GM12864 (cell line): ENCODE data around the gene EEF1AKMT1.
"Not testable (repeated sequence)": the region's sequence is repeated elsewhere in the genome, so short reads cannot be mapped to it uniquely, and the experiment has no call there.

Source experiments
- DNase-seq: peaks from one replicate; pipeline ENCODE4 v3.0.0-alpha.2; 2011; ENCODE audit warnings: low read depth
- H3K4me3 ChIP-seq: 2 replicates; pipeline ENCODE4 v1.5.1; 2011; ENCODE audit warnings: mild to moderate bottlenecking, low read depth, low read length, control low read depth
- CTCF ChIP-seq: IDR thresholded peaks from 2 replicates; pipeline ENCODE4 v1.5.1; 2011; ENCODE audit warnings: low read depth, mild to moderate bottlenecking, moderate library complexity, low read length, control low read depth, inconsistent platforms; ENCODE audit errors: missing control alignments

EEF1AKMT1 gene

GRCh38 chr13:20686167-20686566 lies 87.6 kb downstream of the EEF1AKMT1 start:
- TF ChIP-seq CTCF = no peak
- no peak overlapping the region for H3K4me3 ChIP-seq
- DNase-seq = no peak

- DNase-seq = no peak
- TF ChIP-seq CTCF = no peak
- H3K4me3 ChIP-seq = no peak overlapping the region
Measured at GRCh38 chr13:20685092-20685491, 88.7 kb downstream of the EEF1AKMT1 start.

- H3K4me3 ChIP-seq = no peak overlapping the region
- no peak for TF ChIP-seq CTCF
- DNase-seq = no peak
Measured at GRCh38 chr13:20684546-20684945, 89.2 kb downstream of the EEF1AKMT1 start.

GRCh38 chr13:20684041-20684440 lies 89.7 kb downstream of the EEF1AKMT1 start:
- no peak overlapping the region for H3K4me3 ChIP-seq
- TF ChIP-seq CTCF = no peak
- DNase-seq = no peak

- TF ChIP-seq CTCF = no peak
- no peak for DNase-seq
- no peak overlapping the region for H3K4me3 ChIP-seq
Measured at GRCh38 chr13:20682061-20682460, 91.7 kb downstream of the EEF1AKMT1 start.

- not testable (repeated sequence) for DNase-seq, H3K4me3 ChIP-seq
Measured at GRCh38 chr13:20681481-20681880, 92.3 kb downstream of the EEF1AKMT1 start.

- no peak for DNase-seq
- no peak for TF ChIP-seq CTCF
- no peak overlapping the region for H3K4me3 ChIP-seq
Measured at GRCh38 chr13:20680416-20681080, 93.2 kb downstream of the EEF1AKMT1 start.
